DOHH2 (cell line): ENCODE results near the gene ELAVL2.
"Not testable (repeated sequence)": the region's sequence is repeated elsewhere in the genome, so short reads cannot be mapped to it uniquely, and the experiment has no call there.

Experiments
- CTCF ChIP-seq: fragments of 200-600 bp; sonication (generic); IDR thresholded peaks from one replicate; pipeline ENCODE4 v1.5.1; 2014; ENCODE audit warnings: antibody characterized with exemption, mild to moderate bottlenecking, low read depth, low read length; ENCODE audit not compliant: poor library complexity, severe bottlenecking
- EZH2phosphoT487 ChIP-seq: fragments of 200-600 bp; sonication (generic); IDR thresholded peaks from 2 replicates; pipeline ENCODE4 v1.6.1; 2017; ENCODE audit warnings: borderline replicate concordance, mild to moderate bottlenecking, antibody characterized with exemption, low read length, moderate library complexity, mixed read lengths

DNA sequence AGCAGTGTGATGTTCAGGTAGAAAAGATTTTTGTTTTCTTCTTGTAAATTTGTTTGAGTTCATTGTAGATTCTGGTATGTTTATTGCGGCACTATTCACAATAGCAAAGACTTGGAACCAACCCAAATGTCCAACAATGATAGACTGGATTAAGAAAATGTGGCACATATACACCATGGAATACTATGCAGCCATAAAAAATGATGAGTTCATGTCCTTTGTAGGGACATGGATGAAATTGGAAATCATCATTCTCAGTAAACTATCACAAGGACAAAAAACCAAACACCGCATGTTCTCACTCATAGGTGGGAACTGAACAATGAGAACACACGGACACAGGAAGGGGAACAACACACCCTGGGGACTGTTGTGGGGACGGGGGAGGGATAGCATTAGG lies 103.0 kb downstream of the ELAVL2 start:
- TF ChIP-seq CTCF, EZH2phosphoT487: not testable (repeated sequence)
